Stomach (tissue), 9 donors: ENCODE results near the gene SCAMP2. TPM values are rescaled to one million over a fixed set of nuclear protein-coding genes. Genes with fewer than 3 reads are reported as not detected.
A peak's percentile ranks its signal among the peaks of the same experiment; 100 is the strongest.
"Not testable (repeated sequence)": the region's sequence is repeated elsewhere in the genome, so short reads cannot be mapped to it uniquely, and the experiment has no call there.

Experiments used
- DNase-seq, 2 donors: peaks; one replicate each; pipeline versions ENCODE4 v3.0.0 to v3.0.0-alpha.2; 2013 to 2019
- H3K27ac ChIP-seq, 5 donors: fragments of 200-600 bp in 4 of 5; sonication (generic) in 4 of 5; one replicate each; pipeline ENCODE4 v1.5.1; 2013 to 2019; ENCODE audit warnings: mild to moderate bottlenecking in 1 of 5, moderate library complexity in 1 of 5
- H3K27me3 ChIP-seq, 3 donors: fragments of 200-600 bp; sonication (generic); one replicate each; pipeline ENCODE4 v1.5.1; 2017 to 2019; ENCODE audit warnings: mixed run types in 1 of 3
- H3K36me3 ChIP-seq, 4 donors: fragments of 200-600 bp; sonication (generic); 1 replicate in 3 of 4; 2 replicates in 1 of 4; pipeline ENCODE4 v1.5.1; 2016 to 2019
- H3K4me1 ChIP-seq, 4 donors: fragments of 200-600 bp; sonication (generic); one replicate each; pipeline ENCODE4 v1.5.1; 2016 to 2019
- H3K4me3 ChIP-seq, 4 donors: fragments of 200-600 bp; sonication (generic) in 3 of 4; one replicate each; pipeline ENCODE4 v1.5.1; 2016 to 2019; ENCODE audit warnings: mild to moderate bottlenecking in 1 of 4
- H3K9me3 ChIP-seq, 4 donors: fragments of 200-600 bp; sonication (generic); one replicate each; pipeline ENCODE4 v1.5.1; 2016 to 2019
- CTCF ChIP-seq, 7 experiments: fragments of 450-650 bp in 4 of 7; fragments of 200-600 bp in 3 of 7; sonication (generic) in 3 of 7; IDR thresholded peaks; one replicate each; pipeline ENCODE4 v1.5.1; 2016 to 2019; ENCODE audit warnings: antibody characterized with exemption in 7 of 7, control low read depth in 2 of 7, mild to moderate bottlenecking in 1 of 7
- EP300 ChIP-seq: sonication (generic); formaldehyde crosslinking; IDR thresholded peaks from one replicate; pipeline ENCODE4 v1.6.1; 2017; ENCODE audit warnings: antibody characterized with exemption
- POLR2A ChIP-seq, 4 donors: fragments of 450-650 bp; IDR thresholded peaks; one replicate each; pipeline ENCODE4 v1.6.1; 2016; ENCODE audit warnings: antibody characterized with exemption in 4 of 4, control low read depth in 2 of 4, mild to moderate bottlenecking in 1 of 4, moderate library complexity in 1 of 4
- POLR2AphosphoS5 ChIP-seq, 3 donors: sonication (generic); formaldehyde crosslinking; IDR thresholded peaks; one replicate each; pipeline ENCODE4 v1.6.1; 2016; ENCODE audit warnings: antibody characterized with exemption in 3 of 3
- WGBS, 5 donors: extraction: QIAGEN DNeasy Blood & Tissue Kit in 3 of 5; methylation state at CpG; one replicate each; pipeline versions ENCODE4 v1.1.5 to v1.1.7; 2013 to 2018; 5-methylcytosine and 5-hydroxymethylcytosine counted together
- intact Hi-C: fragments of 100-400 bp; cut with DNase I; formaldehyde crosslinking; loops from one replicate; pipeline ENCODE4 v1.15.1; 2023; ENCODE audit warnings: low total_unique reads
- polyA plus RNA-seq, 3 donors: library from polyadenylated mRNA; stranded (reverse); fragments of 200-250 nt; gene quantifications; one replicate each; pipeline ENCODE4 v1.2.3, GENCODE V29; 2013
- total RNA-seq, 5 donors: library from RNA; depleted of rRNA; stranded (reverse); fragments of >200 nt; gene quantifications; one replicate each; pipeline versions ENCODE4 v1.1.0 to v1.2.3, GENCODE V29; 2014 to 2016
- donor health status: healthy with polysubstance abuse.
- donor health status: Bipolar disorder and iron deficiency.
- donor health status: healthy.

Gene SCAMP2
- total and polyA plus RNA-seq, 8 donors = 16.8 to 134 (median 38.9) TPM

GRCh38 chr15:74889883-74890664, 16.9 kb upstream of the SCAMP2 start, which contains the start of gene MPI:
MPI (plus strand) TSS chr15:74890042; CDS start chr15:74890074, 32 bp downstream.
- peaks cover 8 to 26% (median 23%) of the 10 kb centered on the region in 4 donors for H3K36me3 ChIP-seq
- H3K27ac ChIP-seq = peak within 1 kb of the TSS; percentile 70 to 90 (median 81)
- H3K27me3 ChIP-seq = no peaks in the 10 kb centered on the region
- DNase-seq = peak; percentile 87 to 96
- intact Hi-C loops = loop anchor here (10.0 kb wide), 1 partner anchor 45 kb away; the partner anchor contains the start of gene ULK3
- H3K9me3 ChIP-seq = no peaks in the 10 kb centered on the region
- peak within 1 kb of the TSS; percentile 75 to 93 (median 88) for H3K4me3 ChIP-seq
- TF ChIP-seq POLR2AphosphoS5 (IDR thresholded peaks at IDR 0.05) (peak; percentile 71 to 89 (median 73)), CTCF (IDR thresholded peaks at IDR 0.05) (peak in 4 of 7 experiments; percentile 13 to 36 (median 24)), EP300 (no peak), POLR2A (IDR thresholded peaks at IDR 0.05) (peak in 1 of 4 donors; percentile 35)
- WGBS, 5 donors = 1 to 2% (median 2%) methylated on average over 23 to 47 of the region's 47 CpGs
- H3K4me1 ChIP-seq = peaks cover 12 to 53% (median 35%) of the 10 kb centered on the region in 4 donors

GRCh38 chr15:74889390-74889882, 16.3 kb upstream of the SCAMP2 start:
- 6 to 16% (median 14%) methylated on average over 8 of the region's 8 CpGs for WGBS, 5 donors
- Histone ChIP-seq H3K27ac (peak overlapping the region in 4 of 5 donors; percentile 70 to 90 (median 84)), H3K4me3 (peak overlapping the region; percentile 75 to 93 (median 88)), H3K36me3 (peaks cover 8 to 26% (median 23%) of the 10 kb centered on the region in 4 donors), H3K9me3 (no peaks in the 10 kb centered on the region), H3K27me3 (no peaks in the 10 kb centered on the region), H3K4me1 (peaks cover 12 to 53% (median 35%) of the 10 kb centered on the region in 4 donors)
- DNase-seq = peak; percentile 34 to 79
- TF ChIP-seq CTCF (IDR thresholded peaks at IDR 0.05) (peak in 1 of 7 experiments; percentile 25), EP300 (no peak)
- intact Hi-C loops = no loop called here

- no peaks in the 10 kb centered on the region for H3K9me3 ChIP-seq
- H3K36me3 ChIP-seq = peaks cover 8 to 25% (median 22%) of the 10 kb centered on the region in 4 donors
- peak overlapping the region in 2 of 5 donors; percentile 86 to 90 for H3K27ac ChIP-seq
- no peak overlapping the region for H3K4me3 ChIP-seq
- 91 to 97% (median 93%) methylated on average over 4 of the region's 4 CpGs for WGBS, 5 donors
- no peak for DNase-seq
- peaks cover 12 to 51% (median 35%) of the 10 kb centered on the region in 4 donors for H3K4me1 ChIP-seq
- intact Hi-C loops = no loop called here
- H3K27me3 ChIP-seq = no peaks in the 10 kb centered on the region
- TF ChIP-seq POLR2AphosphoS5 (IDR thresholded peaks at IDR 0.05) (no peak), CTCF (IDR thresholded peaks at IDR 0.05) (no peak), POLR2A (IDR thresholded peaks at IDR 0.05) (no peak), EP300 (no peak)
These were observed 15.6 kb upstream of the SCAMP2 start for GRCh38 chr15:74888716-74889115.

GRCh38 chr15:74887537-74888193, 14.5 kb upstream of the SCAMP2 start:
- DNase-seq, H3K9me3 ChIP-seq, H3K27me3 ChIP-seq, H3K27ac ChIP-seq, intact Hi-C loops, H3K4me3 ChIP-seq: not testable (repeated sequence)
- peaks cover 4 to 15% (median 11%) of the 10 kb centered on the region in 4 donors for H3K36me3 ChIP-seq
- peaks cover 12 to 41% (median 34%) of the 10 kb centered on the region in 4 donors for H3K4me1 ChIP-seq
- 73 to 94% (median 78%) methylated on average over 6 to 10 of the region's 10 CpGs for WGBS, 5 donors
